Liver (tissue), 9 donors: ENCODE data around the gene CFAP73. TPM values are rescaled to one million over a fixed set of nuclear protein-coding genes. Genes with fewer than 3 reads are reported as not detected.

ENCODE experiments used
- DNase-seq: peaks from one replicate; pipeline ENCODE4 v3.0.0-alpha.2; 2017; ENCODE audit warnings: low spot score
- H3K27ac ChIP-seq, 2 donors: one replicate each; pipeline ENCODE4 v1.7.0; 2013; ENCODE audit warnings: inconsistent platforms in 2 of 2, low read length in 2 of 2, control low read depth in 1 of 2, low read depth in 1 of 2, mild to moderate bottlenecking in 1 of 2
- H3K27me3 ChIP-seq, 4 donors: one replicate each; pipeline versions ENCODE4 v1.6.1 to v1.7.0; 2013; ENCODE audit warnings: low read length in 3 of 4, inconsistent platforms in 1 of 4, mild to moderate bottlenecking in 1 of 4, moderate library complexity in 1 of 4; ENCODE audit not compliant: control insufficient read depth in 4 of 4, insufficient read depth in 4 of 4
- H3K36me3 ChIP-seq, 4 donors: one replicate each; pipeline versions ENCODE4 v1.6.1 to v1.7.0; 2013; ENCODE audit warnings: low read length in 3 of 4, mild to moderate bottlenecking in 3 of 4, low read depth in 1 of 4, moderate library complexity in 1 of 4; ENCODE audit not compliant: control insufficient read depth in 4 of 4, insufficient read depth in 3 of 4
- H3K4me1 ChIP-seq, 4 donors: one replicate each; pipeline versions ENCODE4 v1.6.1 to v1.7.0; 2013; ENCODE audit warnings: low read length in 3 of 4, mild to moderate bottlenecking in 3 of 4, moderate library complexity in 1 of 4; ENCODE audit not compliant: control insufficient read depth in 4 of 4, insufficient read depth in 4 of 4
- H3K4me3 ChIP-seq, 3 donors: one replicate each; pipeline versions ENCODE4 v1.6.1 to v1.7.0; 2013; ENCODE audit warnings: low read length in 3 of 3, control low read depth in 1 of 3, low read depth in 1 of 3, mild to moderate bottlenecking in 1 of 3
- H3K9ac ChIP-seq, 2 donors: one replicate each; pipeline ENCODE4 v1.7.0; 2013; ENCODE audit warnings: low read length in 2 of 2, mild to moderate bottlenecking in 2 of 2, moderate library complexity in 2 of 2, control low read depth in 1 of 2, low read depth in 1 of 2
- H3K9me3 ChIP-seq, 4 donors: one replicate each; pipeline versions ENCODE4 v1.6.1 to v1.7.0; 2013; ENCODE audit warnings: low read length in 3 of 4; ENCODE audit not compliant: control insufficient read depth in 4 of 4
- FOXA1 ChIP-seq: IDR thresholded peaks from 2 replicates; pipeline ENCODE4 v1.6.1; 2016; ENCODE audit warnings: antibody characterized with exemption
- FOXA2 ChIP-seq: IDR thresholded peaks from 2 replicates; pipeline ENCODE4 v1.6.1; 2016; ENCODE audit warnings: antibody characterized with exemption
- HNF4A ChIP-seq, 2 donors: conservative IDR thresholded peaks; 2 replicates each; pipeline ENCODE4 v1.6.1; 2016; ENCODE audit warnings: antibody characterized with exemption in 2 of 2, mild to moderate bottlenecking in 2 of 2
- JUND ChIP-seq, 2 donors: IDR thresholded peaks; 2 replicates each; pipeline ENCODE4 v1.6.1; 2016; ENCODE audit warnings: antibody characterized with exemption in 2 of 2
- NR2F2 ChIP-seq: IDR thresholded peaks from 2 replicates; pipeline ENCODE4 v1.6.1; 2016; ENCODE audit warnings: antibody characterized with exemption
- TAF1 ChIP-seq: conservative IDR thresholded peaks from 2 replicates; pipeline ENCODE4 v1.6.1; 2016; ENCODE audit warnings: antibody characterized with exemption, mild to moderate bottlenecking
- YY1 ChIP-seq: IDR thresholded peaks from 2 replicates; pipeline ENCODE4 v1.6.1; 2016; ENCODE audit warnings: antibody characterized with exemption, mild to moderate bottlenecking
- WGBS: extraction: QIAGEN DNeasy Blood & Tissue Kit; methylation state at CpG from one replicate; pipeline ENCODE4 v1.1.7; 2013; 5-methylcytosine and 5-hydroxymethylcytosine counted together
- polyA plus RNA-seq, 2 donors: library from polyadenylated mRNA; stranded (reverse) in 1 of 2; unstranded in 1 of 2; fragments of 200-250 nt in 1 of 2; fragments of >200 nt in 1 of 2; fragmentation: Nextera tagmentation in 1 of 2; extraction: Ambion mirVana in 1 of 2; gene quantifications; one replicate each; pipeline versions ENCODE4 v1.2.1 to v1.2.3, GENCODE V29; 2013 to 2015
- total RNA-seq, 2 donors: library from RNA; depleted of rRNA; stranded (reverse); fragments of >200 nt; gene quantifications; one replicate each; pipeline ENCODE4 v1.2.3, GENCODE V29; 2014
- TF ChIP-seq, protein P1 (sequence below): IDR thresholded peaks from 2 replicates; pipeline ENCODE4 v1.6.1; 2016; ENCODE audit warnings: antibody characterized with exemption
- TF ChIP-seq, protein P2 (sequence below): IDR thresholded peaks from 2 replicates; pipeline ENCODE4 v1.6.1; 2016; ENCODE audit warnings: antibody characterized with exemption
- TF ChIP-seq, protein P3 (sequence below): IDR thresholded peaks from 2 replicates; pipeline ENCODE4 v1.6.1; 2016; ENCODE audit warnings: antibody characterized with exemption, mild to moderate bottlenecking
- TF ChIP-seq, protein P4 (sequence below): fragments of 150-350 bp; IDR thresholded peaks from 2 replicates; pipeline ENCODE4 v1.5.1; 2017; ENCODE audit warnings: improper control_type of control experiment, low read depth, low read length; ENCODE audit not compliant: missing input control
- donor health status: healthy.
- donor health status: healthy.
- donor health status: healthy.
- donor health status: healthy.
- donor health status: healthy.

The CFAP73 gene
- total and polyA plus RNA-seq, 4 donors = 0.18 to 0.19 TPM; not detected in 2

DNA sequence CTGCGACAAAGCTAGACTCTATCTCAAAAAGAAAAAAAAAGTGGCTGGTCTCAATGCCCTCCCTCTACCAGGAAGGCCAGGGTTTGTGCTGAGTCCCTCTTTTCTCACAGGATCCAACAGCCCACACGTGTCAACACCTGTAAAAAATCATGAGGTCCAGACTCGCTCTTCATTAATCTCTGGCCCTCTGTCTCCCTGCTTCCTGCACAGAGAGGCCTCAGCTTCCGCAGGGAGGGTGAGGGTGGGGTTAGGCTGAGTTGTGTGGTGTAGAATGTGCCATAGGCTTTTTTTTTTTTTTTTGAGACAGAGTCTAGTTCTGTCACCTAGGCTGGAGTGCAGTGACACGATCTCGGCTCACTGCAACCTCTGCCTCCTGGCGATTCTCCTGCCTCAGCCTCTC, 6.1 kb downstream of the CFAP73 start:
- Histone ChIP-seq H3K36me3 (peaks cover 1 to 28% (median 9%) of the 10 kb centered on the region in 4 donors), H3K27me3 (peaks cover 0 to 3% (median 1%) of the 10 kb centered on the region in 4 donors), H3K27ac (no peak overlapping the region), H3K9ac (no peak overlapping the region), H3K4me3 (no peak overlapping the region), H3K4me1 (peaks cover 5 to 18% (median 9%) of the 10 kb centered on the region in 4 donors), H3K9me3 (no peaks in the 10 kb centered on the region)
- DNase-seq = no peak
- WGBS = 64% methylated on average over 7 of the region's 7 CpGs
- TF ChIP-seq, protein P1, sequence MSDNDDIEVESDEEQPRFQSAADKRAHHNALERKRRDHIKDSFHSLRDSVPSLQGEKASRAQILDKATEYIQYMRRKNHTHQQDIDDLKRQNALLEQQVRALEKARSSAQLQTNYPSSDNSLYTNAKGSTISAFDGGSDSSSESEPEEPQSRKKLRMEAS = no peak

DNA sequence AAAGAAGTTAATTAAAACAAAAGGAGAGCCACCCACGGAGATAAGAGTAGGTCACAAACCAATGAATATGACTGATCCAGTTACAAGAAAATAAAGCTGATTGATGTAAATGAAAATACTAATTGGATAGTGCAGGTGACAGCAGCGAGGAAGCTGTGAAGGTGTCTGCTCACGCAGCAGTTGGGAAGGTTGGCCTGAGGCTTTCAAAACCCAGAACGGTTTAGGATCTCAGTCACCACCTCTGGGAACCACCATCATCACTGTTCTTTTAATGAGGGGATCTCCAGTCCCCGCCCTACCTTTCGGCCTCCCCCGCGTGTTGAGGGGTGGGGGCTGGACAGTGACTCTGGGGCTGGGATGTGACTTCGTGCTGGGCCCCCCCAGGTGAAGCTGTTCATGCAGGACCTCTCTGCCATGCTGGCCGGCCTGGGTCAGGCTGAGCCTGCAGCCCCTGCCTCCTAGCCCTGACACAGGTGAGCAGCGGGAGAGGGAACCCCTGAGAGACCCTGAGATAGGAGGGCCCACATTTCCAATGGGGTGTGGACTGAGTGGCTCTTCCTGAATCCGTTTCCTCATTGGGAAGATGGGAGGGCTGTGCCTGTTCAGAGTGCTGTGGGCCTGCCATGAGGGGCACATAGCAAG, 7.8 kb downstream of the CFAP73 start:
- WGBS = 94% methylated on average over 12 of the region's 12 CpGs
- peaks cover 3 to 37% (median 14%) of the 10 kb centered on the region in 4 donors for H3K36me3 ChIP-seq
- no peak overlapping the region for H3K4me3 ChIP-seq
- H3K4me1 ChIP-seq = peaks cover 5 to 24% (median 12%) of the 10 kb centered on the region in 4 donors
- no peak overlapping the region for H3K9ac ChIP-seq
- DNase-seq = no peak
- H3K27me3 ChIP-seq = peaks cover 0 to 2% (median 0%) of the 10 kb centered on the region in 4 donors
- TF ChIP-seq, protein P2, sequence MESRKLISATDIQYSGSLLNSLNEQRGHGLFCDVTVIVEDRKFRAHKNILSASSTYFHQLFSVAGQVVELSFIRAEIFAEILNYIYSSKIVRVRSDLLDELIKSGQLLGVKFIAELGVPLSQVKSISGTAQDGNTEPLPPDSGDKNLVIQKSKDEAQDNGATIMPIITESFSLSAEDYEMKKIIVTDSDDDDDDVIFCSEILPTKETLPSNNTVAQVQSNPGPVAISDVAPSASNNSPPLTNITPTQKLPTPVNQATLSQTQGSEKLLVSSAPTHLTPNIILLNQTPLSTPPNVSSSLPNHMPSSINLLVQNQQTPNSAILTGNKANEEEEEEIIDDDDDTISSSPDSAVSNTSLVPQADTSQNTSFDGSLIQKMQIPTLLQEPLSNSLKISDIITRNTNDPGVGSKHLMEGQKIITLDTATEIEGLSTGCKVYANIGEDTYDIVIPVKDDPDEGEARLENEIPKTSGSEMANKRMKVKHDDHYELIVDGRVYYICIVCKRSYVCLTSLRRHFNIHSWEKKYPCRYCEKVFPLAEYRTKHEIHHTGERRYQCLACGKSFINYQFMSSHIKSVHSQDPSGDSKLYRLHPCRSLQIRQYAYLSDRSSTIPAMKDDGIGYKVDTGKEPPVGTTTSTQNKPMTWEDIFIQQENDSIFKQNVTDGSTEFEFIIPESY = no peak
- TF ChIP-seq FOXA2 = no peak
- TF ChIP-seq TAF1 = no peak
- no peak for TF ChIP-seq NR2F2
- TF ChIP-seq YY1 = no peak
- TF ChIP-seq, protein P3, sequence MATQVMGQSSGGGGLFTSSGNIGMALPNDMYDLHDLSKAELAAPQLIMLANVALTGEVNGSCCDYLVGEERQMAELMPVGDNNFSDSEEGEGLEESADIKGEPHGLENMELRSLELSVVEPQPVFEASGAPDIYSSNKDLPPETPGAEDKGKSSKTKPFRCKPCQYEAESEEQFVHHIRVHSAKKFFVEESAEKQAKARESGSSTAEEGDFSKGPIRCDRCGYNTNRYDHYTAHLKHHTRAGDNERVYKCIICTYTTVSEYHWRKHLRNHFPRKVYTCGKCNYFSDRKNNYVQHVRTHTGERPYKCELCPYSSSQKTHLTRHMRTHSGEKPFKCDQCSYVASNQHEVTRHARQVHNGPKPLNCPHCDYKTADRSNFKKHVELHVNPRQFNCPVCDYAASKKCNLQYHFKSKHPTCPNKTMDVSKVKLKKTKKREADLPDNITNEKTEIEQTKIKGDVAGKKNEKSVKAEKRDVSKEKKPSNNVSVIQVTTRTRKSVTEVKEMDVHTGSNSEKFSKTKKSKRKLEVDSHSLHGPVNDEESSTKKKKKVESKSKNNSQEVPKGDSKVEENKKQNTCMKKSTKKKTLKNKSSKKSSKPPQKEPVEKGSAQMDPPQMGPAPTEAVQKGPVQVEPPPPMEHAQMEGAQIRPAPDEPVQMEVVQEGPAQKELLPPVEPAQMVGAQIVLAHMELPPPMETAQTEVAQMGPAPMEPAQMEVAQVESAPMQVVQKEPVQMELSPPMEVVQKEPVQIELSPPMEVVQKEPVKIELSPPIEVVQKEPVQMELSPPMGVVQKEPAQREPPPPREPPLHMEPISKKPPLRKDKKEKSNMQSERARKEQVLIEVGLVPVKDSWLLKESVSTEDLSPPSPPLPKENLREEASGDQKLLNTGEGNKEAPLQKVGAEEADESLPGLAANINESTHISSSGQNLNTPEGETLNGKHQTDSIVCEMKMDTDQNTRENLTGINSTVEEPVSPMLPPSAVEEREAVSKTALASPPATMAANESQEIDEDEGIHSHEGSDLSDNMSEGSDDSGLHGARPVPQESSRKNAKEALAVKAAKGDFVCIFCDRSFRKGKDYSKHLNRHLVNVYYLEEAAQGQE = no peak
- TF ChIP-seq, protein P4, sequence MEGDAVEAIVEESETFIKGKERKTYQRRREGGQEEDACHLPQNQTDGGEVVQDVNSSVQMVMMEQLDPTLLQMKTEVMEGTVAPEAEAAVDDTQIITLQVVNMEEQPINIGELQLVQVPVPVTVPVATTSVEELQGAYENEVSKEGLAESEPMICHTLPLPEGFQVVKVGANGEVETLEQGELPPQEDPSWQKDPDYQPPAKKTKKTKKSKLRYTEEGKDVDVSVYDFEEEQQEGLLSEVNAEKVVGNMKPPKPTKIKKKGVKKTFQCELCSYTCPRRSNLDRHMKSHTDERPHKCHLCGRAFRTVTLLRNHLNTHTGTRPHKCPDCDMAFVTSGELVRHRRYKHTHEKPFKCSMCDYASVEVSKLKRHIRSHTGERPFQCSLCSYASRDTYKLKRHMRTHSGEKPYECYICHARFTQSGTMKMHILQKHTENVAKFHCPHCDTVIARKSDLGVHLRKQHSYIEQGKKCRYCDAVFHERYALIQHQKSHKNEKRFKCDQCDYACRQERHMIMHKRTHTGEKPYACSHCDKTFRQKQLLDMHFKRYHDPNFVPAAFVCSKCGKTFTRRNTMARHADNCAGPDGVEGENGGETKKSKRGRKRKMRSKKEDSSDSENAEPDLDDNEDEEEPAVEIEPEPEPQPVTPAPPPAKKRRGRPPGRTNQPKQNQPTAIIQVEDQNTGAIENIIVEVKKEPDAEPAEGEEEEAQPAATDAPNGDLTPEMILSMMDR = no peak
- TF ChIP-seq FOXA1 = no peak
- TF ChIP-seq JUND (IDR thresholded peaks at IDR 0.05) = no peak
- TF ChIP-seq HNF4A (conservative IDR thresholded peaks at IDR 0.05) = no peak
- no peaks in the 10 kb centered on the region for H3K9me3 ChIP-seq
- H3K27ac ChIP-seq = no peak overlapping the region
